Activated T-helper 1 cell treated with anti-CD3 and anti-CD28 coated beads, Interleukin-12 subunit alpha, Interleukin-12 subunit beta, Interleukin-2, Interleukin-4 antibody, amounts not matched to agents 30 ng/mL and 10 ng/mL and 1 ng/mL, durations not matched to agents 14 hours and 24 hours and 36 hours (primary cell): Measurements from ENCODE around the gene CDC14B. TPM values are rescaled to one million over a fixed set of nuclear protein-coding genes. Genes with fewer than 3 reads are reported as not detected.

Experiments used
- DNase-seq: peaks from one replicate; pipeline ENCODE4 v3.0.0; 2021; ENCODE audit warnings: low spot score
- H3K27ac Mint-ChIP-seq: one replicate; pipeline ENCODE4 v1.8.0; 2021; ENCODE audit warnings: mild to moderate bottlenecking, mixed read lengths
- H3K27me3 Mint-ChIP-seq: one replicate; pipeline ENCODE4 v1.8.0; 2022; ENCODE audit warnings: mild to moderate bottlenecking, moderate library complexity, mixed read lengths; ENCODE audit not compliant: insufficient read depth
- H3K36me3 Mint-ChIP-seq: one replicate; pipeline ENCODE4 v1.8.0; 2021; ENCODE audit warnings: low read depth, mixed read lengths
- H3K4me1 Mint-ChIP-seq: one replicate; pipeline ENCODE4 v1.8.0; 2021; ENCODE audit warnings: low read depth, mixed read lengths
- H3K4me3 Mint-ChIP-seq: one replicate; pipeline ENCODE4 v1.8.0; 2021; ENCODE audit warnings: mild to moderate bottlenecking, moderate library complexity, mixed read lengths
- H3K9me3 Mint-ChIP-seq: one replicate; pipeline ENCODE4 v1.8.0; 2021; ENCODE audit warnings: mixed read lengths
- intact Hi-C: fragments of 100-400 bp; cut with micrococcal nuclease; formaldehyde crosslinking; loops from one replicate; pipeline ENCODE4 v1.15.1; 2024
- total RNA-seq: library from RNA; stranded (reverse); gene quantifications from 2 replicates; pipeline ENCODE4 v1.2.3, GENCODE V29; 2022

The CDC14B gene
- total RNA-seq, 1 donor from 2014 or later: 1.1 TPM

DNA sequence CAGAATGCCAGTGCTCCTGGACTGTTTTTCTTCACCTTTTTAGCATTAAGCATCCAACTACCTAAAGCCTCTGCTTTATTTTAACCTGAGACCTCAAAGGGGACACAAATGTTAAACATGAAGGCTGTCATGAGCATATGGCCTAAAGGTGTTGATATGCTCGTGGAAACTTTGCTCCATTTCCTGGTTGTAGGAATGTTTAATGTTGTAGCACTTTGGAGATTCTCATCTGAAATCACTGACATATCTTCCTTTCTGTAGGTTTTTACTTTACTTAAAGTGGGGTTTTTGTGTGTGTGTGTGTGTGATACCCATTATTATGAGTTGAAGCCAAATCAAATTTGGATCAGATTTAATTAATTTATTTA is 132.6 kb downstream of the CDC14B start:
- Mint-ChIP-seq H3K27ac (no peak overlapping the region), H3K4me3 (no peak overlapping the region), H3K4me1 (peaks cover 25% of the 10 kb centered on the region), H3K27me3 (no peaks in the 10 kb centered on the region), H3K9me3 (no peaks in the 10 kb centered on the region), H3K36me3 (peaks cover 30% of the 10 kb centered on the region)
- intact Hi-C loops: no loop called here
- DNase-seq: no peak

DNA sequence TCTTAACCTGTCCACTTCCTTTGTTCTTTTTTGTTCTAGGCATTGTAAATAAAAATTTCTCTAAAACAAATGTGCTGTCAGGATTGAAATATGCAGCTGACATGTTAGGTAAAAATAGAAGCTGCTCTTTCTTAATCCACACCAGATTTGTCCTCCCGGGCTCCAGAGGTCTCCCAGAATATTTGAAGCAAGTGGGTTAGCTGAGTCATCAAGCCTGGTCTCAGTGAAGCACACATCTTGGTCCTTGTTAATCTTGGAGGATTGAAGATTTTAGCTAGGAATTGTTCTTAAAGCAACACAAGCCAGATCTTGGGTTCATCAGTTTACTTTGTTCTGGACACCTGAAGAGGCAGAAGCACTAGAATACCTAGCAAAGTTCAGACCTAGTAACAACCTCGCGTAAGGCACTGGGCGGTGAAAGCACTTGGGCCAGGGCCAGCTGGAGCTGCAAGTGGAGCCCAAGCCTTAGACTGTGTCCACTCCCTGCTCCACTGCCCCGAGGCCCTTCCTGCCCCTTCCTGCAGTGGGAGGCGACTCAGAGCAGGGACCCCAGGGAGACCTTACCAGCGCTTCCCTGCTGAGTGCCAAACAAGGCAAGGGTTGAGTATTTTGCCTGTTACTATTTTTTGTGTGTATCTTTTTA is 133.1 kb downstream of the CDC14B start:
- peaks cover 28% of the 10 kb centered on the region for H3K36me3 Mint-ChIP-seq
- intact Hi-C loops: no loop called here
- no peaks in the 10 kb centered on the region for H3K27me3 Mint-ChIP-seq
- no peak overlapping the region for H3K4me3 Mint-ChIP-seq
- no peaks in the 10 kb centered on the region for H3K9me3 Mint-ChIP-seq
- H3K4me1 Mint-ChIP-seq: peaks cover 20% of the 10 kb centered on the region
- no peak overlapping the region for H3K27ac Mint-ChIP-seq
- no peak for DNase-seq

GRCh38 chr9:96485280-96485679 is 134.4 kb downstream of the CDC14B start:
- DNase-seq: no peak
- Mint-ChIP-seq H3K9me3 (no peaks in the 10 kb centered on the region), H3K36me3 (peaks cover 28% of the 10 kb centered on the region), H3K27me3 (no peaks in the 10 kb centered on the region), H3K4me1 (peaks cover 16% of the 10 kb centered on the region), H3K27ac (no peak overlapping the region), H3K4me3 (no peak overlapping the region)
- intact Hi-C loops: loop anchor here (2.0 kb wide), 1 partner anchor 34 kb away; the partner anchor contains the start of gene HABP4

GRCh38 chr9:96484521-96484931 is 135.1 kb downstream of the CDC14B start:
- Mint-ChIP-seq H3K4me1 (peaks cover 16% of the 10 kb centered on the region), H3K27ac (no peak overlapping the region), H3K4me3 (no peak overlapping the region), H3K9me3 (no peaks in the 10 kb centered on the region), H3K36me3 (peaks cover 28% of the 10 kb centered on the region), H3K27me3 (no peaks in the 10 kb centered on the region)
- no peak for DNase-seq
- intact Hi-C loops: loop anchor here (2.0 kb wide), 1 partner anchor 34 kb away; the partner anchor contains the start of gene HABP4

DNA sequence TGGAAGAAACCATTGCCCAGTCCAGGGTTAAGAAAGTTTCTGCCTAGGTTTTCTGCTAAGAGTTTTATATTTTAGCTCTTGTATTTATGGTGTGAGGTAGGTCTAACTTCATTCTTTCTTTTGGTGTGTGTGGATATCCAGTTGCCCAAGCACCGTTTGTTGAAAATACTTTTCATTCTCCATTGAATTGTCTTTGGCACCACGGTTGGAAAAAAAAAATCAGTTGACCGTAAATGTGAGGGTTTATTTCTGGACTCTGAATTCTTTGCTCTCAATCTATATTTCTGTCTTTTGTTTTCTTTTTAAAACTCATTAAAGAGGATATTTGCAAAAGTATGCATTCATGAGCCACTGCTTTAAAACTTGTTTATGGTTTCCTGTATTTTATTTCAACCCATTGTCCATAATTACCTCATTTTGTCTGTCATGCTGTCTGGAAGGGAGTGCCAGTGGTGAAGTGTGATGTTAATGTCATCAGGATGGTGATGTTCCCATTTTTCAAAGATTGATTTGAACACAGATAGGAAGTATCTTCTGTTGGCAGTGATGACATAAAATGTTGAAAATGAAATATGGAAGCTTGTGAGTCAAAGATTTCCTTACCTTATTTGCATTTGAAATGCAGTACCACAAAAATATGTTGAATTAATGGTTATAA is 135.8 kb downstream of the CDC14B start:
- H3K27ac Mint-ChIP-seq: no peak overlapping the region
- intact Hi-C loops: loop anchor here (2.0 kb wide), 1 partner anchor 33 kb away; the partner anchor contains the start of gene HABP4
- H3K4me3 Mint-ChIP-seq: no peak overlapping the region
- H3K27me3 Mint-ChIP-seq: no peaks in the 10 kb centered on the region
- H3K36me3 Mint-ChIP-seq: peaks cover 26% of the 10 kb centered on the region
- H3K4me1 Mint-ChIP-seq: peaks cover 19% of the 10 kb centered on the region
- no peak for DNase-seq
- no peaks in the 10 kb centered on the region for H3K9me3 Mint-ChIP-seq

DNA sequence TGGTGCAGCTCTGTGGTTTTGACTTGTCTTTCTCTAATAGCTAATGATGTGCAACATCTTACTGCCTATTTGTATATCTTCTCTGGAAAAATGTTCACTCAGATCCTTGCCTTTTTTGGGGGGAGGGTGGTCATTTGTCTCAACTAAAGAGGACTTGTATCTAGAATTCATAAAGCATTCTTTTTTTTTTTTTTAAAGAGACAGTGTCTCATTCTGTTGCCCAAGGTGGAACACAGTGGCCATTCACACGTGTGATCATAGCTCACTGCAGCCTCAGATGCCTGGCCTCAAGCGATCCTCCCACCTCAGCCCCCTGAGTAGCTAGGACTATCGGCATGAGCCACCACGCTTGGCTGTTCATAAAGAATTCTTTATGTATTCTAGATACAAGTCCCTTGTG is 136.4 kb downstream of the CDC14B start:
- H3K4me3 Mint-ChIP-seq: no peak overlapping the region
- DNase-seq: no peak
- H3K27ac Mint-ChIP-seq: no peak overlapping the region
- H3K36me3 Mint-ChIP-seq: peaks cover 24% of the 10 kb centered on the region
- H3K9me3 Mint-ChIP-seq: no peaks in the 10 kb centered on the region
- H3K4me1 Mint-ChIP-seq: peaks cover 24% of the 10 kb centered on the region
- intact Hi-C loops: no loop called here
- no peaks in the 10 kb centered on the region for H3K27me3 Mint-ChIP-seq

GRCh38 chr9:96482476-96482875 is 137.2 kb downstream of the CDC14B start:
- Mint-ChIP-seq H3K9me3 (no peaks in the 10 kb centered on the region), H3K36me3 (peaks cover 24% of the 10 kb centered on the region), H3K27ac (no peak overlapping the region), H3K27me3 (no peaks in the 10 kb centered on the region), H3K4me3 (no peak overlapping the region), H3K4me1 (peaks cover 24% of the 10 kb centered on the region)
- DNase-seq: no peak
- intact Hi-C loops: no loop called here

DNA sequence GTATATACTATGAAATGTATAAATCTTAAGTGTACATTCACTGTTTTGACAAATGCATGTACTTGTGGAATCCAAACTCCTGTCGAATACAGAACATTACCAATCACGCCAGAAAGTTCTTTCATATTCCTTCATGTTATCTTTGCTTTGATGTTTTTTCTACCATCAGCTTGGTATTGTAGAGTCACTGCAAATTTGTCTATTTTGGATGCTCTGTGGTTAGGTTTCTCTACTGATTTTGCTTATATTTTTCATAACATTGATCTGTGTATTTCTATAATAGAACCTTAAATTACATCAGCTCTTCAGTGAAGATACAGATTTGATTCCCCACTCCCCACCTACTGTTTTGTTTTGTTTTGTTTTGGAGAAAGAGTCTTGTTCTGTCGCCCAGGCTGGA is 138.9 kb downstream of the CDC14B start:
- Mint-ChIP-seq H3K4me3 (no peak overlapping the region), H3K4me1 (peaks cover 29% of the 10 kb centered on the region), H3K27me3 (no peaks in the 10 kb centered on the region), H3K27ac (no peak overlapping the region), H3K36me3 (peaks cover 24% of the 10 kb centered on the region), H3K9me3 (no peaks in the 10 kb centered on the region)
- intact Hi-C loops: no loop called here
- no peak for DNase-seq

DNA sequence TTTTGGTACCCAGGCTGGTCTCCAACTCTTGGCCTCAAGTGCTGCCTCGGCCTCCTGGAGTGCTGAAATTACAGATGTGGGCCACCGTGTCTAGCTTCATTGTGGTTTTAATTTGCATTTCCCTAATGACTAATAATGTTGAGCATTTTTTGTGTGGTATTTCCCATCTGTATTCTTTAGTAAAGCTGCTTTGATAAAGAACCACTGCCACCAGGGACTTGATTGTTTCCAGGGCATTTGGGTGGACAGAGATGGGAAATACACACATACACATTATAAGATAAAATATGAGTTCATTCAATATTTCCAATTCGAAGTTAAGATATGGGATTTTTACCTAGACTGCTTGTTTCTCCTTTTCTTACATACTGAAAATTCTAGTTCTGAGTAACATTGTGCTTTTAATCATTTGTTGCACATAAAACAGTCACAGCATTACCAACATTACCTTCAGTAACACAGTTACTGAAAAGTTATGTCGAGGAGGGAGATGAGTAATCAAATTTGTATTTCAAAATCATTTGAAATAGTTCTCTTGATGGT is 140.7 kb downstream of the CDC14B start:
- intact Hi-C loops: loop anchor here (1.0 to 5.0 kb wide), 4 partner anchors 12 to 87 kb away; partner anchors contain the start of gene ZNF367
- Mint-ChIP-seq H3K4me3 (no peak overlapping the region), H3K4me1 (peaks cover 19% of the 10 kb centered on the region)

DNA sequence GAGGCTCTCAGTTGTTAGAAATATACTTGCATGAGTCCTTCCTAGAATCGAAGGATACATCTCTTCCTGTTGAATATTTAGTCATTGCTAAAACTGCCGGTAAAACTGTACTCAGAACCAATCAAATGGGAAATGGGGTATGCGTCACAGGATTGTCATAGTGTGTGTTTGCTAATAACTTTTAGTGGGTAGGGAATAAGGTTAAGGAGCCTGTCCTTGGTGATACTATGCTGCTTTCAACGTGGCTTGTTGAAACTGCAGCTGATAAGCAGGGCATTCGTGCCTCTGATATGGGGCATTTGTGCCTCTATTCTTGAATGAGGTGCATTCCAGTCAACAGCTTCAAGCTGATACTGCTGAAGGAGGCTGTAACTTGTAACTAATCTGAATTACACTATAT is 143.1 kb downstream of the CDC14B start:
- Mint-ChIP-seq H3K4me1 (peaks cover 13% of the 10 kb centered on the region), H3K4me3 (no peak overlapping the region), H3K9me3 (no peaks in the 10 kb centered on the region), H3K36me3 (peaks cover 8% of the 10 kb centered on the region), H3K27me3 (no peaks in the 10 kb centered on the region), H3K27ac (no peak overlapping the region)
- intact Hi-C loops: loop anchor here (5.0 kb wide), 1 partner anchor 76 kb away; no protein-coding TSS in a partner anchor
- no peak for DNase-seq

More for the DNA sequence above, 140.7 kb downstream of the CDC14B start:
- Mint-ChIP-seq H3K27me3 (no peaks in the 10 kb centered on the region), H3K9me3 (no peaks in the 10 kb centered on the region), H3K36me3 (peaks cover 16% of the 10 kb centered on the region), H3K27ac (peak overlapping the region; percentile 50)
- DNase-seq: no peak

- H3K27me3 Mint-ChIP-seq: no peaks in the 10 kb centered on the region
- H3K9me3 Mint-ChIP-seq: no peaks in the 10 kb centered on the region
- H3K4me3 Mint-ChIP-seq: no peak overlapping the region
- H3K36me3 Mint-ChIP-seq: peaks cover 8% of the 10 kb centered on the region
- no peak overlapping the region for H3K27ac Mint-ChIP-seq
- no peak for DNase-seq
- peaks cover 13% of the 10 kb centered on the region for H3K4me1 Mint-ChIP-seq
- intact Hi-C loops: loop anchor here (5.0 kb wide), 1 partner anchor 76 kb away; no protein-coding TSS in a partner anchor
Observed at GRCh38 chr9:96476013-96476412, 143.6 kb downstream of the CDC14B start.

DNA sequence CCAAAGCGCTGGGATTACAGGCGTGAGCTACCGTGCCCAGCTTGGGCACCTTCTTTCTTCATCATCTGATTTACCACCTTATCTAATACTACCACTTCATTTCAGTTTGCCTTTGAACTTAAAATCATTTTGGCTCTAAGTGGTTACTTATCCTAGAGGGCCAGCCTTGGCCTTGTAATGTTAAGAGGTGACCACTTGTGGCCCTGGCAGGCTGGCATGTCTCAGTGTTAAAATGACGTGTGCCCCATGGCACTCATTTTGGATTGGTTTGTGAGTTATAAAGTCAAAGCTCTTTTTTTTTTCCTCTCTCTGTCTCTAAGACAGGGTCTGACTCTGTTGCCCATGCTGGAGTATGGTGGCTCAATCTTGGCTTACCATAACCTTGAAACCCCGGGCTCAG is 151.9 kb downstream of the CDC14B start:
- H3K27me3 Mint-ChIP-seq: no peaks in the 10 kb centered on the region
- no peaks in the 10 kb centered on the region for H3K9me3 Mint-ChIP-seq
- H3K4me3 Mint-ChIP-seq: no peak overlapping the region
- H3K27ac Mint-ChIP-seq: no peak overlapping the region
- intact Hi-C loops: no loop called here
- H3K4me1 Mint-ChIP-seq: no peaks in the 10 kb centered on the region
- peaks cover 16% of the 10 kb centered on the region for H3K36me3 Mint-ChIP-seq
- DNase-seq: no peak

DNA sequence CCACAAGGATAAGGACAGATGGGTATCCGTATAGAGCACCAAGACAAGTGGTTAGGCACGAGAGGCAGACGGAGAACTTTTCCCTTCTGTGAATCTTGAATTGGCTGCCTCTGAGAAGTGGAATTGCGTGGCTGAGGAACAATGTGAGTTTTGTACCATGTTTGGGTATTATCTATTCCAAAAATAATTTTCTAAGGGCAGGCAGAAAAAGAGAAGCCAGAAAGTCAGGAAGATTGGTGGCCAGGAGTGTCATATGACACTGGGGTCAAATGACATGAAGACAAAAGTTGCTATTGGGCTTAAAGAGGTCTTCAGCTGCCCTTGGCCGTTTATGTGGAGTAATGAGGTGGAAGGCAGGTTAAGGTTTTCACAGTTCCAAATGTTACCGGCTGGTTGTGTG is 155.2 kb downstream of the CDC14B start:
- Mint-ChIP-seq H3K4me1 (peaks cover 3% of the 10 kb centered on the region), H3K36me3 (peaks cover 21% of the 10 kb centered on the region), H3K27ac (no peak overlapping the region), H3K9me3 (no peaks in the 10 kb centered on the region), H3K27me3 (no peaks in the 10 kb centered on the region), H3K4me3 (no peak overlapping the region)
- intact Hi-C loops: no loop called here
- no peak for DNase-seq
